HCT116 (cell line): ENCODE results near the gene ANKRD63. TPM values are rescaled to one million over a fixed set of nuclear protein-coding genes. Genes with fewer than 3 reads are reported as not detected.

Experiments
- ATAC-seq: fragments of 200-7000 bp; cut with Tn5 transposase; 2 replicates; pipeline ENCODE4 v1.9.1; 2020; ENCODE audit warnings: mild to moderate bottlenecking, moderate library complexity
- BruUV-seq: library from RNA; stranded (reverse); fragments of 400-500 nt; replicated peaks from 2 replicates; lab custom pipeline; 2021; lab: Mats Ljungman, UMichigan
- CTCF ChIA-PET: fragments of 300-600 bp; sonication (Branson Sonifier 250); formaldehyde crosslinking; loops from one replicate; lab custom pipeline; 2021; ENCODE audit warnings: antibody characterized with exemption; lab: Charles Lee
- POLR2A ChIA-PET: fragments of 300-600, 350-600 bp; sonication (Branson Sonifier 250); formaldehyde crosslinking; loops from one replicate; lab custom pipeline; 2021; ENCODE audit warnings: antibody characterized with exemption; lab: Charles Lee
- RAD21 ChIA-PET, 2 experiments: fragments of 300-600 bp; sonication (Branson Sonifier 250); formaldehyde crosslinking; loops; one replicate each; lab custom pipeline; 2023; ENCODE audit warnings: low total read pairs in 2 of 2; ENCODE audit not compliant: uncharacterized antibody in 2 of 2, unreplicated experiment in 2 of 2, low non-redundant PET in 1 of 2; lab: Charles Lee
- DNase-seq: peaks from one replicate; pipeline ENCODE4 v3.0.0-alpha.2; 2010; ENCODE audit warnings: low read depth, low spot score
- H2AFZ ChIP-seq: fragments of 200-600 bp; shearing (Covaris generic), sonication (generic); 2 replicates; pipeline ENCODE4 v1.6.1; 2017; ENCODE audit warnings: low read depth, mixed run types, mixed read lengths, antibody characterized with exemption, low read length; ENCODE audit not compliant: poor library complexity, severe bottlenecking
- H3K27ac ChIP-seq: 2 replicates; pipeline ENCODE4 v1.5.1; 2012; ENCODE audit warnings: low read depth, low read length
- H3K27me3 ChIP-seq: fragments of 200-600 bp; sonication (generic); 2 replicates; pipeline ENCODE4 v1.6.1; 2016; ENCODE audit warnings: mixed run types, low read length, mixed read lengths; ENCODE audit not compliant: insufficient read depth
- H3K36me3 ChIP-seq, 2 experiments: fragments of 200-500 bp in 1 of 2; fragments of 200-600 bp in 1 of 2; sonication (Bioruptor generic) in 1 of 2; sonication (generic) in 1 of 2; 2 replicates each; pipeline versions ENCODE4 v1.5.1 to v1.6.1; 2014 to 2016; ENCODE audit warnings: low read length in 2 of 2, inconsistent platforms in 1 of 2, mixed read lengths in 1 of 2, mixed run types in 1 of 2; ENCODE audit not compliant: insufficient read depth in 2 of 2, control insufficient read depth in 1 of 2
- H3K4me1 ChIP-seq, 2 experiments: fragments of 200-600 bp in 1 of 2; sonication (generic) in 1 of 2; 2 replicates each; pipeline versions ENCODE4 v1.5.1 to v1.6.1; 2012 to 2017; ENCODE audit warnings: low read length in 2 of 2, inconsistent platforms in 1 of 2, mild to moderate bottlenecking in 1 of 2, mixed read lengths in 1 of 2, mixed run types in 1 of 2, moderate library complexity in 1 of 2; ENCODE audit not compliant: insufficient read depth in 2 of 2, control insufficient read depth in 1 of 2
- H3K4me2 ChIP-seq: fragments of 200-600 bp; sonication (generic); 2 replicates; pipeline ENCODE4 v1.6.1; 2017; ENCODE audit warnings: mixed run types, low read length, mixed read lengths
- H3K4me3 ChIP-seq, 2 experiments: fragments of 200-600 bp in 1 of 2; sonication (generic) in 1 of 2; replicated peaks in 1 of 2; 2 replicates each; pipeline ENCODE4 v1.5.1; 2011 to 2016; ENCODE audit warnings: low read length in 2 of 2, control low read depth in 1 of 2, low read depth in 1 of 2, mild to moderate bottlenecking in 1 of 2, mixed read lengths in 1 of 2, mixed run types in 1 of 2
- H3K79me2 ChIP-seq: fragments of 200-600 bp; sonication (generic); 2 replicates; pipeline ENCODE4 v1.6.1; 2017; ENCODE audit warnings: mild to moderate bottlenecking, mixed run types, low read length, moderate library complexity, mixed read lengths; ENCODE audit not compliant: insufficient read depth
- H3K9ac ChIP-seq: fragments of 200-600 bp; sonication (generic); 2 replicates; pipeline ENCODE4 v1.6.1; 2016; ENCODE audit warnings: low read length, mixed read lengths
- H3K9me2 ChIP-seq: fragments of 200-600 bp; sonication (generic), shearing (Covaris generic); 2 replicates; pipeline ENCODE4 v1.6.1; 2017; ENCODE audit warnings: mixed run types, mild to moderate bottlenecking, moderate library complexity; ENCODE audit not compliant: insufficient read depth
- H3K9me3 ChIP-seq, 2 experiments: fragments of 200-500 bp in 1 of 2; fragments of 200-600 bp in 1 of 2; sonication (Bioruptor generic) in 1 of 2; sonication (generic) in 1 of 2; 2 replicates each; pipeline ENCODE4 v1.6.1; 2014 to 2017; ENCODE audit warnings: low read length in 2 of 2, mixed read lengths in 2 of 2, inconsistent platforms in 1 of 2, low read depth in 1 of 2, mild to moderate bottlenecking in 1 of 2, mixed run types in 1 of 2, moderate library complexity in 1 of 2; ENCODE audit not compliant: control insufficient read depth in 1 of 2, insufficient read depth in 1 of 2
- H4K20me1 ChIP-seq: fragments of 200-600 bp; sonication (generic), shearing (Covaris generic); 2 replicates; pipeline ENCODE4 v1.6.1; 2017; ENCODE audit warnings: mixed run types, mild to moderate bottlenecking, moderate library complexity; ENCODE audit not compliant: insufficient read depth
- ATF3 ChIP-seq: IDR thresholded peaks from 2 replicates; pipeline ENCODE4 v1.6.1; 2012
- CEBPB ChIP-seq: IDR thresholded peaks from 2 replicates; pipeline ENCODE4 v1.6.1; 2012; ENCODE audit warnings: low read depth
- EGR1 ChIP-seq: IDR thresholded peaks from 2 replicates; pipeline ENCODE4 v1.6.1; 2012; ENCODE audit warnings: low read depth
- ELF1 ChIP-seq: IDR thresholded peaks from 2 replicates; pipeline ENCODE4 v1.6.1; 2012; ENCODE audit warnings: low read depth, borderline replicate concordance
- EZH2 ChIP-seq: fragments of 200-600 bp; sonication (generic); IDR thresholded peaks from 2 replicates; pipeline ENCODE4 v1.6.1; 2017; ENCODE audit warnings: antibody characterized with exemption, mixed run types
- EZH2phosphoT487 ChIP-seq: fragments of 200-600 bp; IDR thresholded peaks from 2 replicates; pipeline ENCODE4 v1.6.1; 2018; ENCODE audit warnings: antibody characterized with exemption, borderline replicate concordance
- JUND ChIP-seq: IDR thresholded peaks from 2 replicates; pipeline ENCODE4 v1.6.1; 2012
- MAX ChIP-seq: IDR thresholded peaks from 2 replicates; pipeline ENCODE4 v1.6.1; 2012
- POLR2AphosphoS5 ChIP-seq: IDR thresholded peaks from 2 replicates; pipeline ENCODE4 v1.6.1; 2011; ENCODE audit warnings: mild to moderate bottlenecking, low read depth, low read length, moderate library complexity
- RAD21 ChIP-seq: IDR thresholded peaks from 2 replicates; pipeline ENCODE4 v1.6.1; 2012; ENCODE audit warnings: low read depth, mild to moderate bottlenecking
- REST ChIP-seq: IDR thresholded peaks from 2 replicates; pipeline ENCODE4 v1.6.1; 2012; ENCODE audit warnings: low read depth
- SRF ChIP-seq: IDR thresholded peaks from 2 replicates; pipeline ENCODE4 v1.6.1; 2012; ENCODE audit warnings: low read depth
- TCF7L2 ChIP-seq: IDR thresholded peaks from 2 replicates; pipeline ENCODE4 v1.7.0; 2011; ENCODE audit warnings: borderline replicate concordance, inconsistent platforms; ENCODE audit not compliant: insufficient read depth, insufficient read length; ENCODE audit errors: extremely low read depth
- ZBTB33 ChIP-seq: IDR thresholded peaks from 2 replicates; pipeline ENCODE4 v1.6.1; 2011; ENCODE audit warnings: mild to moderate bottlenecking, low read length, moderate library complexity; ENCODE audit not compliant: insufficient replicate concordance; ENCODE audit errors: extremely low read depth
- ZFX ChIP-seq: fragments of 450-650 bp; IDR thresholded peaks from 2 replicates; pipeline ENCODE4 v1.6.1; 2017
- ZNF274 ChIP-seq: fragments of 200-500 bp; sonication (Bioruptor generic); IDR thresholded peaks from 2 replicates; pipeline ENCODE4 v1.6.1; 2014; ENCODE audit warnings: mild to moderate bottlenecking, low read depth, low read length, inconsistent platforms
- intact Hi-C: fragments of 100-400 bp; cut with micrococcal nuclease; formaldehyde crosslinking; loops from 2 replicates; pipeline ENCODE4 v1.10.0; 2022
- total RNA-seq: library from RNA; stranded (reverse); gene quantifications from one replicate; pipeline ENCODE4 v1.2.1, GENCODE V29; 2021; ENCODE audit not compliant: unreplicated experiment

The ANKRD63 gene
- total RNA-seq, 1 experiment from 2014 or later: 0.89 TPM

GRCh38 chr15:40328751-40329150 lies 45.9 kb upstream of the ANKRD63 start:
- no peak overlapping the region for H3K9ac ChIP-seq
- H4K20me1 ChIP-seq: no peaks in the 10 kb centered on the region
- H3K27me3 ChIP-seq: no peaks in the 10 kb centered on the region
- BruUV-seq: no TSS peak
- H3K4me3 ChIP-seq: no peak overlapping the region
- no peaks in the 10 kb centered on the region for H3K79me2 ChIP-seq
- no peak for DNase-seq
- no peak overlapping the region for H3K27ac ChIP-seq
- POLR2A ChIA-PET: no interaction called here
- TF ChIP-seq EGR1 (no peak), EZH2 (no peak), SRF (no peak), RAD21 (no peak), ATF3 (no peak), JUND (no peak), ZFX (no peak)
- no peaks in the 10 kb centered on the region for H3K9me2 ChIP-seq
- peaks cover 0 to 6% of the 10 kb centered on the region in 2 experiments; a peak in 1 of 4 replicates for H3K4me1 ChIP-seq
- H3K9me3 ChIP-seq: no peaks in the 10 kb centered on the region
- H3K4me2 ChIP-seq: no peak overlapping the region
- CTCF ChIA-PET: interaction anchor here (1.1 to 5.9 kb wide), 2 partner anchors 10 to 93 kb away, joined by 4 to 55 read pairs; partner anchors contain the start of gene CCDC9B
- ATAC-seq: no peak
- intact Hi-C loops: no loop called here
- RAD21 ChIA-PET: no interaction called here
- no peak overlapping the region for H2AFZ ChIP-seq
- no peaks in the 10 kb centered on the region for H3K36me3 ChIP-seq

GRCh38 chr15:40328176-40328575 lies 45.3 kb upstream of the ANKRD63 start:
- RAD21 ChIA-PET: no interaction called here
- H3K9ac ChIP-seq: no peak overlapping the region
- TF ChIP-seq EGR1: no peak
- TF ChIP-seq EZH2phosphoT487: no peak
- TF ChIP-seq CEBPB: no peak
- TF ChIP-seq ZBTB33: no peak
- TF ChIP-seq ZNF274: no peak
- no peak for TF ChIP-seq RAD21
- TF ChIP-seq MAX: no peak
- no peak for TF ChIP-seq POLR2AphosphoS5
- TF ChIP-seq ELF1: no peak
- TF ChIP-seq TCF7L2: no peak
- no peak for TF ChIP-seq REST
- no peak for TF ChIP-seq ZFX
- DNase-seq: no peak
- H3K4me3 ChIP-seq: no peak overlapping the region
- H3K9me2 ChIP-seq: no peaks in the 10 kb centered on the region
- CTCF ChIA-PET: interaction anchor here (1.1 to 5.9 kb wide), 2 partner anchors 11 to 94 kb away, joined by 4 to 55 read pairs; partner anchors contain the start of gene CCDC9B
- POLR2A ChIA-PET: no interaction called here
- H3K4me1 ChIP-seq: peaks cover 0 to 8% of the 10 kb centered on the region in 2 experiments; a peak in 1 of 4 replicates
- no TSS peak for BruUV-seq
- H3K79me2 ChIP-seq: no peaks in the 10 kb centered on the region
- no peaks in the 10 kb centered on the region for H3K27me3 ChIP-seq
- intact Hi-C loops: no loop called here
- no peaks in the 10 kb centered on the region for H4K20me1 ChIP-seq
- H3K36me3 ChIP-seq: no peaks in the 10 kb centered on the region
- H3K4me2 ChIP-seq: no peak overlapping the region
- no peak for ATAC-seq
- no peak overlapping the region for H2AFZ ChIP-seq
- H3K27ac ChIP-seq: no peak overlapping the region
- H3K9me3 ChIP-seq: no peaks in the 10 kb centered on the region
